Measurements from ENCODE around the gene C1orf210. TPM values are rescaled to one million over a fixed set of nuclear protein-coding genes. Genes with fewer than 3 reads are reported as not detected.

The C1orf210 gene
- total and polyA plus RNA-seq, 12 donors = not detected

GRCh38 chr1:43315963-43316737 lies 30.8 kb upstream of the C1orf210 start:
- peaks cover 0 to 3% of the 10 kb centered on the region in 2 donors for H3K4me1 ChIP-seq (replicated peaks in 1 of 2)
- WGBS, 4 donors = 84 to 95% (median 93%) methylated on average over 8 to 10 of the region's 10 CpGs
- intact Hi-C loops (cut with DNase I) = no loop called here
- peak in 1 of 7 donors; percentile 4 for DNase-seq
- no peaks in the 10 kb centered on the region for H3K9me3 ChIP-seq (replicated peaks in 1 of 3)
- TF ChIP-seq, protein P1, sequence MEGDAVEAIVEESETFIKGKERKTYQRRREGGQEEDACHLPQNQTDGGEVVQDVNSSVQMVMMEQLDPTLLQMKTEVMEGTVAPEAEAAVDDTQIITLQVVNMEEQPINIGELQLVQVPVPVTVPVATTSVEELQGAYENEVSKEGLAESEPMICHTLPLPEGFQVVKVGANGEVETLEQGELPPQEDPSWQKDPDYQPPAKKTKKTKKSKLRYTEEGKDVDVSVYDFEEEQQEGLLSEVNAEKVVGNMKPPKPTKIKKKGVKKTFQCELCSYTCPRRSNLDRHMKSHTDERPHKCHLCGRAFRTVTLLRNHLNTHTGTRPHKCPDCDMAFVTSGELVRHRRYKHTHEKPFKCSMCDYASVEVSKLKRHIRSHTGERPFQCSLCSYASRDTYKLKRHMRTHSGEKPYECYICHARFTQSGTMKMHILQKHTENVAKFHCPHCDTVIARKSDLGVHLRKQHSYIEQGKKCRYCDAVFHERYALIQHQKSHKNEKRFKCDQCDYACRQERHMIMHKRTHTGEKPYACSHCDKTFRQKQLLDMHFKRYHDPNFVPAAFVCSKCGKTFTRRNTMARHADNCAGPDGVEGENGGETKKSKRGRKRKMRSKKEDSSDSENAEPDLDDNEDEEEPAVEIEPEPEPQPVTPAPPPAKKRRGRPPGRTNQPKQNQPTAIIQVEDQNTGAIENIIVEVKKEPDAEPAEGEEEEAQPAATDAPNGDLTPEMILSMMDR (IDR thresholded peaks at IDR 0.05) = no peak
- TF ChIP-seq POLR2A (IDR thresholded peaks at IDR 0.05) = no peak
- H3K27me3 ChIP-seq = no peaks in the 10 kb centered on the region
- H3K27ac ChIP-seq = no peak overlapping the region
- H3K36me3 ChIP-seq (replicated peaks in 1 of 2) = no peaks in the 10 kb centered on the region
- H3K4me3 ChIP-seq = no peak overlapping the region

GRCh38 chr1:43315481-43315880 lies 30.1 kb upstream of the C1orf210 start:
- TF ChIP-seq, protein P1 (IDR thresholded peaks at IDR 0.05) = no peak
- no peak for TF ChIP-seq POLR2A (IDR thresholded peaks at IDR 0.05)
- 83 to 88% (median 85%) methylated on average over 3 of the region's 3 CpGs for WGBS, 4 donors
- peak in 1 of 7 donors; percentile 7 for DNase-seq
- Histone ChIP-seq H3K4me1 (replicated peaks in 1 of 2) (no peaks in the 10 kb centered on the region), H3K36me3 (replicated peaks in 1 of 2) (no peaks in the 10 kb centered on the region), H3K27me3 (no peaks in the 10 kb centered on the region), H3K27ac (no peak overlapping the region), H3K9me3 (replicated peaks in 1 of 3) (no peaks in the 10 kb centered on the region), H3K4me3 (no peak overlapping the region)
- intact Hi-C loops (cut with DNase I) = no loop called here

DNA sequence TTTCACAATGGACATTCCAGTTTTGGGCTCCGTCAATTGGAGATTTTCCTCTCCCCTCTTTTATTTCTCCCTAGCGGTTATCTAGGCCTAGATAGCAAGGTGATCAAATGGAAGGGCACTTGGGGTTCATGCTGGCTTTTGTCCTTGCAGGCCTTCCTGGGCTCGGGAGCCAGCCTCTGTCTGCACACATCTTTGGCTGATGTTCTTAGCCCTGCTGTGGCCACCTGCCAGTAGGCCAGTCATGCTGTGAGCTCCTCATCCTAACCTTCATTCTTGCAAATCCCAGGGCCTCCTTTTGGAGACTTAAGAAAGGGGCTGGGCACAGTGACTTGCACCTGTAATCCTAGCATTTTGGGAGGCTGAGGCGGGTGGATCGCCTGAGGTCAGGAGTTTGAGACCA lies 28.9 kb upstream of the C1orf210 start:
- no peak overlapping the region for H3K27ac ChIP-seq
- no peaks in the 10 kb centered on the region for H3K27me3 ChIP-seq
- intact Hi-C loops (cut with DNase I) = no loop called here
- DNase-seq = peak in 1 of 7 donors; percentile 12
- no peaks in the 10 kb centered on the region for H3K36me3 ChIP-seq (replicated peaks in 1 of 2)
- 89 to 94% (median 91%) methylated on average over 5 of the region's 5 CpGs for WGBS, 4 donors
- TF ChIP-seq, protein P1 (IDR thresholded peaks at IDR 0.05) = no peak
- TF ChIP-seq POLR2A (IDR thresholded peaks at IDR 0.05) = no peak
- H3K4me3 ChIP-seq = no peak overlapping the region
- H3K9me3 ChIP-seq (replicated peaks in 1 of 3) = no peaks in the 10 kb centered on the region
- no peaks in the 10 kb centered on the region for H3K4me1 ChIP-seq (replicated peaks in 1 of 2)

GRCh38 chr1:43313771-43314170 lies 28.4 kb upstream of the C1orf210 start:
- Histone ChIP-seq H3K4me3 (no peak overlapping the region), H3K27ac (no peak overlapping the region), H3K9me3 (replicated peaks in 1 of 3) (no peaks in the 10 kb centered on the region), H3K4me1 (replicated peaks in 1 of 2) (no peaks in the 10 kb centered on the region), H3K27me3 (no peaks in the 10 kb centered on the region), H3K36me3 (replicated peaks in 1 of 2) (no peaks in the 10 kb centered on the region)
- TF ChIP-seq, protein P1 (IDR thresholded peaks at IDR 0.05) = no peak
- TF ChIP-seq POLR2A (IDR thresholded peaks at IDR 0.05) = no peak
- intact Hi-C loops (cut with DNase I) = no loop called here
- peak in 1 of 7 donors; percentile 1 for DNase-seq
- 96 to 98% (median 97%) methylated on average over 8 to 10 of the region's 10 CpGs for WGBS, 4 donors

All from adrenal gland (tissue), 12 donors.